Ovary (tissue), 10 donors: Measurements from ENCODE around the gene RNF181. TPM values are rescaled to one million over a fixed set of nuclear protein-coding genes. Genes with fewer than 3 reads are reported as not detected.

Experiments
- DNase-seq, 5 donors: peaks; one replicate each; pipeline ENCODE4 v3.0.0-alpha.2; 2019 to 2020
- H3K27ac ChIP-seq, 2 donors: fragments of 200-600 bp; one replicate each; pipeline versions ENCODE4 v1.5.1 to v1.8.0; 2019 to 2022
- H3K27me3 ChIP-seq: fragments of 200-600 bp; one replicate; pipeline ENCODE4 v1.8.0; 2022
- H3K36me3 ChIP-seq: fragments of 200-600 bp; sonication (generic); one replicate; pipeline ENCODE4 v1.5.1; 2019
- H3K4me1 ChIP-seq: one replicate; pipeline ENCODE4 v1.8.1; 2013; ENCODE audit warnings: mild to moderate bottlenecking, moderate library complexity; ENCODE audit not compliant: insufficient read depth
- H3K4me3 ChIP-seq: fragments of 200-600 bp; sonication (generic); one replicate; pipeline ENCODE4 v1.5.1; 2017
- H3K9me3 ChIP-seq, 2 donors: fragments of 200-600 bp in 1 of 2; sonication (generic) in 1 of 2; one replicate each; pipeline versions ENCODE4 v1.5.1 to v1.8.1; 2013 to 2019; ENCODE audit warnings: mild to moderate bottlenecking in 1 of 2, moderate library complexity in 1 of 2
- EP300 ChIP-seq: sonication (generic); formaldehyde crosslinking; IDR thresholded peaks from one replicate; pipeline ENCODE4 v1.6.1; 2017; ENCODE audit warnings: antibody characterized with exemption
- POLR2A ChIP-seq: fragments of 450-650 bp; IDR thresholded peaks from one replicate; pipeline ENCODE4 v1.6.1; 2017; ENCODE audit warnings: antibody characterized with exemption, mild to moderate bottlenecking, moderate library complexity
- WGBS, 3 donors: extraction: QIAGEN DNeasy Blood & Tissue Kit in 1 of 3; methylation state at CpG; one replicate each; pipeline versions ENCODE4 v1.1.5 to v1.1.7; 2013 to 2017; 5-methylcytosine and 5-hydroxymethylcytosine counted together
- intact Hi-C, 4 donors: fragments of 100-400 bp; cut with DNase I; formaldehyde crosslinking; loops; one replicate each; pipeline versions ENCODE4 v1.11.0 to v1.15.1; 2022 to 2023
- long read RNA-seq, 3 donors: library from polyadenylated mRNA in 2 of 3; unstranded in 2 of 3; transcript quantifications; one replicate each; pipeline ENCODE4 v2.0.0 and lab custom pipeline, GENCODE V29; 2021 to 2026
- polyA plus RNA-seq, 2 donors: library from polyadenylated mRNA; stranded (reverse); fragments of 200-250 nt in 1 of 2; fragments of 350-450 nt in 1 of 2; fragmentation: Illumina TruSeq in 1 of 2; extraction: RNeasy Lipid Tissue Mini Kit (QIAGEN cat#74804) in 1 of 2; gene quantifications; one replicate each; pipeline ENCODE4 v1.2.3, GENCODE V29; 2013 to 2014
- total RNA-seq, 7 donors: library from RNA; depleted of rRNA in 2 of 7; stranded (reverse); fragments of >200 nt in 2 of 7; fragmentation: NEBNext Ultra II Directional in 3 of 7; extraction: Animal tissue kit (Norgen Biotek cat#: 25700) in 3 of 7; gene quantifications; one replicate each; pipeline versions ENCODE4 v1.1.0 to v1.2.4, GENCODE V29; 2016 to 2023
- TF ChIP-seq, protein P1 (sequence below), 3 donors: fragments of 450-650 bp in 2 of 3; fragments of 200-600 bp in 1 of 3; IDR thresholded peaks; one replicate each; pipeline versions ENCODE4 v1.5.1 to v1.8.0; 2016 to 2022; ENCODE audit warnings: antibody characterized with exemption in 3 of 3, mild to moderate bottlenecking in 1 of 3
- donor health status: DM: no; HTN: no; CAD: no; lungs with moderate emphysema.
- donor health status: DM: no; HTN: no; CAD: no.
- donor health status: Bipolar disorder and iron deficiency.
- donor health status: DM: yes; HTN: yes; CAD: no.
- donor health status: DM: no; HTN: no; CAD: no.
- donor health status: DM: yes; HTN: yes; CAD: no.

RNF181 gene, protein sequence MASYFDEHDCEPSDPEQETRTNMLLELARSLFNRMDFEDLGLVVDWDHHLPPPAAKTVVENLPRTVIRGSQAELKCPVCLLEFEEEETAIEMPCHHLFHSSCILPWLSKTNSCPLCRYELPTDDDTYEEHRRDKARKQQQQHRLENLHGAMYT
- total RNA-seq, result 100 to 1,000 TPM in 1 of 7 donors, 10 to 100 TPM in 6; 61.1 to 108 (median 93.3) TPM
- 100 to 1,000 TPM; 123 to 148 TPM for polyA plus RNA-seq
- long read RNA-seq, donor 1, transcript RNF181-201 (5 exons, 569 nt), result major isoform, 15 of 31 reads
- long read RNA-seq, donor 1, partial matches to known transcripts, result 0 of 31 reads
- long read RNA-seq, donor 1, other reads (novel, unspliced or antisense), result 9 of 31 reads
- long read RNA-seq, donor 2, transcript RNF181-201 (5 exons, 569 nt), result major isoform, 56 of 60 reads
- long read RNA-seq, donor 2, partial matches to known transcripts, result 0 of 60 reads
- long read RNA-seq, donor 2, other reads (novel, unspliced or antisense), result 0 of 60 reads
- long read RNA-seq, donor 3, transcript RNF181-201 (5 exons, 569 nt), result major isoform, 42 of 55 reads
- long read RNA-seq, donor 3, partial matches to known transcripts, result 3 of 55 reads
- long read RNA-seq, donor 3, other reads (novel, unspliced or antisense), result 7 of 55 reads

DNA sequence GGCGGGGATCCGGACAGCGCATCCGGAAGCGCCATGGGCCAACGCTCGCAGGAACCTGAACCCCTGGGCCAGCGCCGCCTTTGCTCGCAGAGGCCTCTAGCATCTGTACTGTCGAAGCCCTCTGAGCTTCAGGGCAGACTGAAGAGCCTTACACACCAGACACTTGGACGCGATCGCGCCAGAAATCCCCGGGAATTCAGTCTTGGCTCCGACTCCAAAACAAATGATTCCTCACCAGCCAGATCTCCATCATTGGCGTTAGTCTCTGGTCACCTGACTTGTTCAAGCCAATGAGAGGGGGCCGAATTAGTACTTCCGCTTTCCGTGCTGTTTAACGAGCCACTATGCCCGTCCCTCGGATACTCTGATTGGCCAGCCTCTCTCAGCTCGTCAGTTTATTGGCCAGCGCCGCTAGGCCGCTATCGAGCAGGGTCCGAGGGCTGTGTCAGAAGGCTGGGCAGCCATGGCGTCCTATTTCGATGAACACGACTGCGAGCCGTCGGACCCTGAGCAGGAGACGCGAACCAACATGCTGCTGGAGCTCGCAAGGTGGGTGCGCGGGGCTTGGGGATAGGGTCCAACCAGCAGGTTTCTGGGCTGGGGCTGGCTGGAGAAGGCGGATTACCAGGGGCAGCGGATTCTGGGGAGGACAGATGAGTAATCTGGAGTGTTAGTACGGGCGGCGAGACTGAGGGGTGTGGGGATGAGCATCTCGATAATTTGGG, at the start of gene RNF181:
Gene RNF181 (plus strand): TSS at position 445 of the 725 bp plus-strand sequence. CDS start 19 bp downstream, at position 464.
- 0% methylated on average over 37 to 47 of the region's 47 CpGs for WGBS, 3 donors
- H3K27ac ChIP-seq, result peak within 1 kb of the TSS; percentile 11 to 74
- no peaks in the 10 kb centered on the region for H3K36me3 ChIP-seq
- no peaks in the 10 kb centered on the region for H3K27me3 ChIP-seq
- H3K4me1 ChIP-seq, result peaks cover 17% of the 10 kb centered on the region
- peak within 1 kb of the TSS; percentile 83 for H3K4me3 ChIP-seq
- intact Hi-C loops, result no loop called here
- TF ChIP-seq, protein P1, sequence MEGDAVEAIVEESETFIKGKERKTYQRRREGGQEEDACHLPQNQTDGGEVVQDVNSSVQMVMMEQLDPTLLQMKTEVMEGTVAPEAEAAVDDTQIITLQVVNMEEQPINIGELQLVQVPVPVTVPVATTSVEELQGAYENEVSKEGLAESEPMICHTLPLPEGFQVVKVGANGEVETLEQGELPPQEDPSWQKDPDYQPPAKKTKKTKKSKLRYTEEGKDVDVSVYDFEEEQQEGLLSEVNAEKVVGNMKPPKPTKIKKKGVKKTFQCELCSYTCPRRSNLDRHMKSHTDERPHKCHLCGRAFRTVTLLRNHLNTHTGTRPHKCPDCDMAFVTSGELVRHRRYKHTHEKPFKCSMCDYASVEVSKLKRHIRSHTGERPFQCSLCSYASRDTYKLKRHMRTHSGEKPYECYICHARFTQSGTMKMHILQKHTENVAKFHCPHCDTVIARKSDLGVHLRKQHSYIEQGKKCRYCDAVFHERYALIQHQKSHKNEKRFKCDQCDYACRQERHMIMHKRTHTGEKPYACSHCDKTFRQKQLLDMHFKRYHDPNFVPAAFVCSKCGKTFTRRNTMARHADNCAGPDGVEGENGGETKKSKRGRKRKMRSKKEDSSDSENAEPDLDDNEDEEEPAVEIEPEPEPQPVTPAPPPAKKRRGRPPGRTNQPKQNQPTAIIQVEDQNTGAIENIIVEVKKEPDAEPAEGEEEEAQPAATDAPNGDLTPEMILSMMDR (IDR thresholded peaks at IDR 0.05), result no peak
- TF ChIP-seq POLR2A, result peak; percentile 88
- H3K9me3 ChIP-seq, result no peaks in the 10 kb centered on the region
- peak; percentile 91 to 95 (median 92) for DNase-seq

DNA sequence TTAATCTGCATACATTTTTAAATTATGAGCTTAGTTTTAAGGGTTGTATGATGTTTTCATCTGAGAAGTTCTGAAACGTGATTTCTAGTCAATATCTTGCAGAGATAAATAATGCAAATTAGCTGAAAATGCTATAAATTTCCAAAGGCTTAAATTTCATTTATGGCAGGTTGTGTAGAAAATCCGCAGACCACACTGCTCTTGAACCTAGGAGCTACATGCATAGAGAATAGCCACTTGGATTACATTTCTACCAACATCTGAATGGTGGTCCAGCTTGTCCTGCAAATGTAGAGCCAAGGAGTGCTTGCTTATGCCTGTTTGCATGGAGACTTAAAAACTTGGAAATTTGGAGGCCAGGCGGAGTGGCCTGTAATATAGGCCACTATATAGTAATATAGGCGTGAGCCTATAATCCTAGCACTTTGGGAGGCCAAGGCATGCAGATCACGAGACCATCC, 49.7 kb upstream of the RNF181 start:
- 73 to 81% (median 79%) methylated on average over 5 of the region's 5 CpGs for WGBS, 3 donors
- Histone ChIP-seq H3K9me3 (no peaks in the 10 kb centered on the region), H3K36me3 (no peaks in the 10 kb centered on the region), H3K27ac (no peak overlapping the region), H3K4me1 (no peaks in the 10 kb centered on the region), H3K4me3 (no peak overlapping the region), H3K27me3 (no peaks in the 10 kb centered on the region)
- intact Hi-C loops, result no loop called here
- no peak for TF ChIP-seq EP300
- TF ChIP-seq, protein P1 (IDR thresholded peaks at IDR 0.05), result no peak
- no peak for TF ChIP-seq POLR2A
- no peak for DNase-seq

DNA sequence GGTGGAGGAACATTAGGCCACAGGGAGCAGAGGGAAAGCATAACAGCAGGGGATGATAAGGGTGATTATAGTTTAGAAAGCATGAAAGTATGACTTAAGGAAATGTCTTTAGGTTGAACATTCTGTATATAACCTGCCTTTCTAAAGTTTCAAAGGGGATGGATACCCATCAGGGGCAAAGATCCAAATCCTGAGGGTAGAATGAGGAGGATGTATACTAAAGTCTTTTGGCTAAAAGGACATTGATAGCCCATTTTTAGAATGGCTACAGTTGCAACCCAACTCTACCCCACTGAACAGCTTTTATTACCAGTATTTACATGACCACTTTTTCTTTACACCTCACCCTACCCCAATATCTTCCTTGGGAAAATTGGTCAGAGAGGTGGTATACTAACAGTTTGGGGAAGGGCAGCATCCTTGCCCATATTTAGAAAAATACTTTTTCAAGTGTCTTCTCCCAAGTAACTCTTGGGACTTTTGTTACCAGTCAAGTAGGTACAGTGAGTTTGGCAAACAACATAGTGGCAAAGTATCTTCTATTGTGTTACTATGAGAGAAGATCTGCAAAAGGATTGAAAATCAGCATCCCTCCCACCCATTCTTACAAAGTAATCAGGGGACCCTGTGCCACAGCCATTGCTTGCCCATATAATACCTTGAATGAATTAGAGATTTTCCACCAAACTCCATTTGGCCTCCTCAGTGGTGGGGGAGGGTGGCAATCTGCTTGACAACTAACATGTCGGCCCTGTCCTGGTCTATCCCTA, 48.3 kb upstream of the RNF181 start:
- no peak for DNase-seq
- Histone ChIP-seq H3K27ac (no peak overlapping the region), H3K27me3 (no peaks in the 10 kb centered on the region), H3K4me3 (no peak overlapping the region), H3K36me3 (no peaks in the 10 kb centered on the region), H3K9me3 (no peaks in the 10 kb centered on the region), H3K4me1 (no peaks in the 10 kb centered on the region)
- 78 to 92% (median 88%) methylated on average over 1 of the region's 1 CpG for WGBS, 3 donors
- TF ChIP-seq, protein P1 (IDR thresholded peaks at IDR 0.05), result no peak
- no peak for TF ChIP-seq EP300
- no peak for TF ChIP-seq POLR2A
- intact Hi-C loops, result no loop called here
